Gastrocnemius medialis (tissue), 4 donors: ENCODE data around the gene PIK3R3.

Experiments
- CTCF ChIP-seq, 5 experiments: fragments of 450-650 bp in 3 of 5; fragments of 200-600 bp in 2 of 5; sonication (generic) in 2 of 5; IDR thresholded peaks in 4 of 5; conservative IDR thresholded peaks in 1 of 5; 1 replicate in 4 of 5; 2 replicates in 1 of 5; pipeline ENCODE4 v1.5.1; 2016 to 2019; ENCODE audit warnings: antibody characterized with exemption in 5 of 5, mild to moderate bottlenecking in 3 of 5, moderate library complexity in 3 of 5
- POLR2A ChIP-seq, 2 donors: fragments of 450-650 bp; IDR thresholded peaks; one replicate each; pipeline ENCODE4 v1.6.1; 2017; ENCODE audit warnings: antibody characterized with exemption in 2 of 2, mild to moderate bottlenecking in 2 of 2, moderate library complexity in 2 of 2

- no peak for TF ChIP-seq POLR2A (IDR thresholded peaks at IDR 0.05)
- no peak for TF ChIP-seq CTCF (IDR thresholded peaks at IDR 0.05 in 4 of 5, conservative IDR thresholded peaks at IDR 0.05 in 1 of 5)
Observed at GRCh38 chr1:46130121-46130520, 2.3 kb downstream of the PIK3R3 start.
